Progenitor cell of endocrine pancreas (in vitro differentiated cells): ENCODE results near the gene AFF2. TPM values are rescaled to one million over a fixed set of nuclear protein-coding genes. Genes with fewer than 3 reads are reported as not detected.

ENCODE experiments used
- DNase-seq: peaks from one replicate; pipeline ENCODE4 v3.0.0; 2021; ENCODE audit warnings: low spot score; ENCODE audit not compliant: unreplicated experiment
- H3K27ac Mint-ChIP-seq: 2 replicates; pipeline ENCODE4 v1.8.0; 2021; ENCODE audit warnings: mild to moderate bottlenecking, moderate library complexity, mixed read lengths
- H3K27me3 Mint-ChIP-seq: 2 replicates; pipeline ENCODE4 v1.8.0; 2021; ENCODE audit warnings: mixed read lengths
- H3K36me3 Mint-ChIP-seq: 2 replicates; pipeline ENCODE4 v1.8.0; 2022; ENCODE audit warnings: mixed read lengths; ENCODE audit not compliant: insufficient read depth
- H3K4me1 Mint-ChIP-seq: 2 replicates; pipeline ENCODE4 v1.8.0; 2021; ENCODE audit warnings: low read depth, mixed read lengths
- H3K4me3 Mint-ChIP-seq: 2 replicates; pipeline ENCODE4 v1.8.0; 2021; ENCODE audit warnings: low read depth, mild to moderate bottlenecking, moderate library complexity, mixed read lengths
- H3K9me3 Mint-ChIP-seq: 2 replicates; pipeline ENCODE4 v1.8.0; 2021; ENCODE audit warnings: low read depth, mixed read lengths
- total RNA-seq: library from RNA; stranded (reverse); gene quantifications from 2 replicates; pipeline ENCODE4 v1.2.1, GENCODE V29; 2021
- TF ChIP-seq, protein P1 (sequence below): fragments of 200-600 bp; sonication (generic); IDR thresholded peaks from one replicate; pipeline ENCODE4 v1.5.0; 2021; ENCODE audit warnings: antibody characterized with exemption, mild to moderate bottlenecking; ENCODE audit not compliant: unreplicated experiment

AFF2 gene
- total RNA-seq, 1 donor from 2014 or later = 8.4 TPM

GRCh38 chrX:148728901-148729300, 228.5 kb downstream of the AFF2 start:
- no peaks in the 10 kb centered on the region for H3K27me3 Mint-ChIP-seq
- H3K4me3 Mint-ChIP-seq = no peak overlapping the region
- no peak for DNase-seq
- no peaks in the 10 kb centered on the region for H3K36me3 Mint-ChIP-seq
- no peak overlapping the region for H3K27ac Mint-ChIP-seq
- no peaks in the 10 kb centered on the region for H3K4me1 Mint-ChIP-seq
- peaks cover 17% of the 10 kb centered on the region for H3K9me3 Mint-ChIP-seq
- TF ChIP-seq, protein P1, sequence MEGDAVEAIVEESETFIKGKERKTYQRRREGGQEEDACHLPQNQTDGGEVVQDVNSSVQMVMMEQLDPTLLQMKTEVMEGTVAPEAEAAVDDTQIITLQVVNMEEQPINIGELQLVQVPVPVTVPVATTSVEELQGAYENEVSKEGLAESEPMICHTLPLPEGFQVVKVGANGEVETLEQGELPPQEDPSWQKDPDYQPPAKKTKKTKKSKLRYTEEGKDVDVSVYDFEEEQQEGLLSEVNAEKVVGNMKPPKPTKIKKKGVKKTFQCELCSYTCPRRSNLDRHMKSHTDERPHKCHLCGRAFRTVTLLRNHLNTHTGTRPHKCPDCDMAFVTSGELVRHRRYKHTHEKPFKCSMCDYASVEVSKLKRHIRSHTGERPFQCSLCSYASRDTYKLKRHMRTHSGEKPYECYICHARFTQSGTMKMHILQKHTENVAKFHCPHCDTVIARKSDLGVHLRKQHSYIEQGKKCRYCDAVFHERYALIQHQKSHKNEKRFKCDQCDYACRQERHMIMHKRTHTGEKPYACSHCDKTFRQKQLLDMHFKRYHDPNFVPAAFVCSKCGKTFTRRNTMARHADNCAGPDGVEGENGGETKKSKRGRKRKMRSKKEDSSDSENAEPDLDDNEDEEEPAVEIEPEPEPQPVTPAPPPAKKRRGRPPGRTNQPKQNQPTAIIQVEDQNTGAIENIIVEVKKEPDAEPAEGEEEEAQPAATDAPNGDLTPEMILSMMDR = no peak

DNA sequence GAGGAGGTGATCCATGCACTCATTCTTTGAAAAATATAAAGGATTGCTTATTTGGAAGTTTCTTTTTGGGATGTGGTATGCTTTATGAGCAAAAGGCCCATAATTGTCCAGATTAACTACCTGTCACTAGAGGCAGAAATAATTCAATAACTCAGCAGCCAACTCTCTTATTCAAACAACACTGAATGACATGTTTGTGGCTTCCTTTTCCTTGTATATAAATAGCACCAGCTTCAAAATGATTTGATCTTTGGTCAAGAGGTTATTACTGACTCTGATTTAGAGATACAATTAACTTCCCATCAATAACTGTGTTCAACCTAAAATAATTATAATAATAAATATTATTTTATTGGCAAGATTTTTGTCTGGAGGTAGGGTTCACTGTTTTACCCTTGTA, 232.3 kb downstream of the AFF2 start:
- no peaks in the 10 kb centered on the region for H3K36me3 Mint-ChIP-seq
- TF ChIP-seq, protein P1 = no peak
- no peaks in the 10 kb centered on the region for H3K27me3 Mint-ChIP-seq
- H3K4me3 Mint-ChIP-seq = no peak overlapping the region
- H3K4me1 Mint-ChIP-seq = no peaks in the 10 kb centered on the region
- H3K27ac Mint-ChIP-seq = no peak overlapping the region
- H3K9me3 Mint-ChIP-seq = peaks cover 36% of the 10 kb centered on the region
- DNase-seq = no peak

DNA sequence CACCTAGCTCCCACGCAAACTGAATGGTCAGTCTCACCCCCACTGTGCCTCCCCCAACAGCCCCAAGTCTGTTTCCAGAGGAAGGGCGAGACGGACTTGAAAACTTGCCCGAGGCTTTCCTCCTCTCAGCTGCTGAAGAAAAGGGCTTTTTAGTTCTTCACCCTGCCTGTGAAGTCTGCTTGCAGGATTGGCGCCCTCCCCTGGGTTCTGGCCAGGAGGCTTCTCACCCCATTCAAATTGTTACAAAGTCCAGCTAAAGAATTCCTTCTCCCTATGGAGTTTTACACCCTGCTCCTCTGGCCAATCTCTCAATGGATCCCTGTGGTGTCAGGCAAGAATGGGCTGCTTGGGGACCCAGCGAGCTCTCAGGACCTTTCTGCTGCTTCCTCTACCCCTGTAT, 241.0 kb downstream of the AFF2 start:
- Mint-ChIP-seq H3K27me3 (no peaks in the 10 kb centered on the region), H3K4me3 (no peak overlapping the region), H3K27ac (no peak overlapping the region), H3K4me1 (no peaks in the 10 kb centered on the region), H3K36me3 (peaks cover 1% of the 10 kb centered on the region), H3K9me3 (peaks cover 53% of the 10 kb centered on the region)
- DNase-seq = no peak
- TF ChIP-seq, protein P1 = no peak

DNA sequence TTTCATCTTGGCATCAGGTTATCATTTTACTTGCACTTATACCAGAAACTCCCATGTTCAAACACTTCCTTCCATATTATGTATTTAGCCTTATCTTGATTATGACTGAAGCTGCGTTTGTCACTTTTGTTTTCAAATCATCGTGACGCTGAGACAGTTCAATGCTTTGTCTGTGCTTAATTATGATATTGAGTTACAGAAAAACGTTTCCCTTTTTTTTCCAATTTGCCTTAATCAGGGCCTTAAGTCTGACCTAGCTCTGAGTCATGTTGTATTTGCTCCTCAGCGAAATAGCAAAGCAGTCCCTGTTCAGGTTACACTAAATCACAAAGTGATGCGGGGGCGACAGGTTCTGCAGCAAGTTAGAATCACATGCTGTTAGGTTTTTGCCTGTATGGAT, 254.7 kb downstream of the AFF2 start:
- peaks cover 28% of the 10 kb centered on the region for H3K9me3 Mint-ChIP-seq
- no peaks in the 10 kb centered on the region for H3K27me3 Mint-ChIP-seq
- TF ChIP-seq, protein P1 = no peak
- H3K4me3 Mint-ChIP-seq = no peak overlapping the region
- DNase-seq = no peak
- no peak overlapping the region for H3K27ac Mint-ChIP-seq
- peaks cover 1% of the 10 kb centered on the region for H3K4me1 Mint-ChIP-seq
- no peaks in the 10 kb centered on the region for H3K36me3 Mint-ChIP-seq

DNA sequence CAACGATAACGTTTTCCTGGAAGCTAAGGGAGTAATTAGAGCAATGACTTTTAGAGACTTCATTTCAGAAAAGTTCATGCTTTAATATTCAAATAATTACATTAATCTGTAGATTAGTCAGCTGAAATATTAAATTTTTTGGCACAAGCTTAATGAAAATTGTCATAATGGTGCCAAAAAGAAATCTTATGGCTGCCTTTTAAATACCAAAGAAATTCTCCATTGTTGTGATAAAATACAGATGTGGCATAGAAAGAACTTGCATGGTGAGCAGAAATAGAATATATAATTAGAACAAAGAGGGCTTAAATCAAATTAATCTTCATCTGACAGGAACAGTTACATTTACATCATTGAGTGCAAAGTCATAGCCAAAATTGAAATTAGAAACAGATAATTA, 263.5 kb downstream of the AFF2 start:
- Mint-ChIP-seq H3K4me1 (no peaks in the 10 kb centered on the region), H3K9me3 (peaks cover 21% of the 10 kb centered on the region), H3K27me3 (no peaks in the 10 kb centered on the region), H3K4me3 (no peak overlapping the region), H3K36me3 (no peaks in the 10 kb centered on the region), H3K27ac (no peak overlapping the region)
- no peak for DNase-seq
- TF ChIP-seq, protein P1 = no peak

- Mint-ChIP-seq H3K4me3 (no peak overlapping the region), H3K27me3 (no peaks in the 10 kb centered on the region), H3K9me3 (peaks cover 14% of the 10 kb centered on the region), H3K27ac (no peak overlapping the region), H3K36me3 (no peaks in the 10 kb centered on the region), H3K4me1 (no peaks in the 10 kb centered on the region)
- TF ChIP-seq, protein P1 = no peak
- no peak for DNase-seq
These were observed 267.9 kb downstream of the AFF2 start for GRCh38 chrX:148768296-148768695.
